GM12878 (cell line): ENCODE measurements around the gene TRPM1. TPM values are rescaled to one million over a fixed set of nuclear protein-coding genes. Genes with fewer than 3 reads are reported as not detected.

ENCODE experiments used
- ATAC-seq: fragments of 200-7000 bp; cut with Tn5 transposase; 3 replicates; pipeline ENCODE4 v1.9.1; 2020; ENCODE audit warnings: mild to moderate bottlenecking, moderate library complexity
- BruUV-seq: library from RNA; stranded (reverse); fragments of 400-500 nt; replicated peaks from 2 replicates; lab custom pipeline; 2021; lab: Mats Ljungman, UMichigan
- CTCF ChIA-PET: fragments of 300-600 bp; sonication (Branson Sonifier 250); formaldehyde crosslinking; extraction: SDS; loops from one replicate; lab custom pipeline; 2021; ENCODE audit warnings: inconsistent platforms; lab: Yijun Ruan, JAX
- POLR2A ChIA-PET: fragments of 350-600 bp; formaldehyde crosslinking; extraction: SDS; loops from one replicate; lab custom pipeline; 2021; ENCODE audit warnings: inconsistent platforms; lab: Charles Lee
- RAD21 ChIA-PET: fragments of 300-600 bp; sonication (Branson Sonifier 250); formaldehyde crosslinking; loops from one replicate; lab custom pipeline; 2023; ENCODE audit warnings: antibody characterized with exemption; ENCODE audit not compliant: unreplicated experiment; lab: Charles Lee
- SMC1A ChIA-PET: fragments of 300-600 bp; sonication (Branson Sonifier 250); formaldehyde crosslinking; loops from one replicate; lab custom pipeline; 2023; ENCODE audit not compliant: unreplicated experiment, uncharacterized antibody; lab: Charles Lee
- DNase-seq: peaks from one replicate; pipeline ENCODE4 v3.0.0-alpha.2; 2011; ENCODE audit warnings: low read depth, low spot score
- FAIRE-seq: peaks from 3 replicates; lab custom pipeline; 2011; peaks lifted over from hg19 to GRCh38; lab: Jason Lieb, UNC
- H2AFZ ChIP-seq: 2 replicates; pipeline ENCODE4 v1.6.0; 2011; ENCODE audit warnings: low read depth, low read length, control low read depth; ENCODE audit not compliant: control insufficient read depth
- H3K27ac ChIP-seq: 2 replicates; pipeline ENCODE4 v1.5.1; 2011; ENCODE audit warnings: control low read depth; ENCODE audit not compliant: control insufficient read depth, insufficient read depth
- H3K27me3 ChIP-seq, 2 experiments: replicated peaks in 1 of 2; 2 replicates each; pipeline versions ENCODE4 v1.6.0 to v1.6.1; 2011; ENCODE audit warnings: low read length in 1 of 2; ENCODE audit not compliant: control insufficient read depth in 2 of 2, insufficient read depth in 2 of 2
- H3K36me3 ChIP-seq, 2 experiments: 2 replicates each; pipeline ENCODE4 v1.5.1; 2011; ENCODE audit warnings: low read length in 1 of 2; ENCODE audit not compliant: control insufficient read depth in 2 of 2, insufficient read depth in 2 of 2
- H3K4me1 ChIP-seq: 2 replicates; pipeline ENCODE4 v1.6.1; 2011; ENCODE audit warnings: mild to moderate bottlenecking, low read length, moderate library complexity, mixed read lengths; ENCODE audit not compliant: control insufficient read depth, insufficient read depth
- H3K4me2 ChIP-seq: 2 replicates; pipeline ENCODE4 v1.6.0; 2011; ENCODE audit warnings: control low read depth; ENCODE audit not compliant: control insufficient read depth, insufficient read depth
- H3K4me3 ChIP-seq: fragments of 200-600 bp; sonication (generic); 2 replicates; pipeline ENCODE4 v1.5.1; 2016
- H3K79me2 ChIP-seq: 2 replicates; pipeline ENCODE4 v1.6.0; 2011; ENCODE audit warnings: low read length; ENCODE audit not compliant: control insufficient read depth, insufficient read depth
- H3K9ac ChIP-seq: 2 replicates; pipeline ENCODE4 v1.8.0; 2011; ENCODE audit warnings: low read length, control low read depth, mixed read lengths; ENCODE audit not compliant: control insufficient read depth, insufficient read depth
- H3K9me3 ChIP-seq: replicated peaks from 3 replicates; pipeline ENCODE4 v1.5.1; 2011; ENCODE audit warnings: mild to moderate bottlenecking, low read length; ENCODE audit not compliant: control insufficient read depth, insufficient read depth
- H4K20me1 ChIP-seq: 2 replicates; pipeline ENCODE4 v1.6.0; 2011; ENCODE audit not compliant: control insufficient read depth, insufficient read depth
- ETV6 ChIP-seq, 2 experiments: fragments of 450-650 bp in 1 of 2; IDR thresholded peaks in 1 of 2; conservative IDR thresholded peaks in 1 of 2; 2 replicates each; pipeline ENCODE4 v1.6.1; 2014; ENCODE audit warnings: antibody characterized with exemption in 1 of 2, borderline replicate concordance in 1 of 2, low read depth in 1 of 2, mild to moderate bottlenecking in 1 of 2, moderate library complexity in 1 of 2
- EZH2 ChIP-seq: IDR thresholded peaks from 2 replicates; pipeline ENCODE4 v1.6.1; 2012; ENCODE audit warnings: low read depth, mild to moderate bottlenecking, control low read depth, inconsistent platforms, low read length, borderline replicate concordance; ENCODE audit not compliant: control insufficient read depth
- HDAC6 ChIP-seq: fragments of 200-600 bp; sonication (generic); IDR thresholded peaks from one replicate; pipeline ENCODE4 v1.8.0; 2017; ENCODE audit warnings: antibody characterized with exemption; ENCODE audit not compliant: unreplicated experiment
- JUND ChIP-seq: IDR thresholded peaks from 2 replicates; pipeline ENCODE4 v1.6.1; 2012; ENCODE audit warnings: low read depth, mild to moderate bottlenecking, low read length, improper control_type of control experiment, moderate library complexity
- NFIC ChIP-seq: IDR thresholded peaks from 2 replicates; pipeline ENCODE4 v1.6.1; 2012; ENCODE audit warnings: low read depth, mild to moderate bottlenecking, inconsistent platforms, low read length, moderate library complexity
- SMARCA5 ChIP-seq: fragments of 450-650 bp; IDR thresholded peaks from 2 replicates; pipeline ENCODE4 v1.6.1; 2017; ENCODE audit warnings: mild to moderate bottlenecking
- WGBS: methylation state at CpG from one replicate; pipeline ENCODE4 v1.1.6; 2016; ENCODE audit warnings: low lambda C conversion rate; ENCODE audit not compliant: insufficient replicate concordance, insufficient coverage; ENCODE audit errors: missing lambda C conversion rate; 5-methylcytosine and 5-hydroxymethylcytosine counted together
- in situ Hi-C: fragments of 300-500 bp; cut with MboI; formaldehyde crosslinking; loops from 9 replicates; pipeline ENCODE4 v1.14.3; 2018; ENCODE audit warnings: mixed read lengths
- intact Hi-C: fragments of 100-400 bp; cut with micrococcal nuclease; formaldehyde crosslinking; loops from one replicate; pipeline ENCODE4 v1.14.2; 2022; ENCODE audit not compliant: unreplicated experiment
- polyA plus RNA-seq, 11 experiments: library from polyadenylated mRNA; depleted of rRNA in 4 of 11; unstranded in 6 of 11; stranded (reverse) in 5 of 11; fragments of >200 nt; fragmentation: Nextera tagmentation in 4 of 11; fragmentation: Illumina TruSeq in 1 of 11; extraction: Ambion mirVana in 4 of 11; extraction: Trizol in 1 of 11; gene quantifications; 1 replicate in 1 of 11; 2 replicates in 10 of 11; pipeline versions ENCODE4 v1.2.1 to v1.2.3, GENCODE V29; 2011 to 2016; ENCODE audit warnings: inconsistent platforms in 2 of 11, missing spikeins in 2 of 11, low read depth in 1 of 11
- total RNA-seq, 4 experiments: library from RNA; depleted of rRNA in 3 of 4; stranded (reverse); fragments of >200 nt in 3 of 4; fragmentation: Illumina TruSeq in 1 of 4; extraction: Trizol in 1 of 4; gene quantifications; 2 replicates each; pipeline versions ENCODE4 v1.2.1 to v1.2.3, GENCODE V29; 2013 to 2021
- TF ChIP-seq, protein P1 (sequence below): fragments of 450-650 bp; IDR thresholded peaks from 2 replicates; pipeline ENCODE4 v1.6.1; 2018; ENCODE audit warnings: mild to moderate bottlenecking, low read depth, moderate library complexity; ENCODE audit not compliant: partially characterized antibody
- TF ChIP-seq, protein P2 (sequence below): IDR thresholded peaks from 2 replicates; pipeline ENCODE4 v1.6.1; 2011; ENCODE audit warnings: mild to moderate bottlenecking, low read depth, low read length, moderate library complexity; ENCODE audit not compliant: insufficient replicate concordance
- TF ChIP-seq, protein P3 (sequence below): fragments of 450-650 bp; IDR thresholded peaks from 2 replicates; pipeline ENCODE4 v1.6.1; 2016; ENCODE audit warnings: mild to moderate bottlenecking

TRPM1 gene
- total and polyA plus RNA-seq, 10 of the 15 experiments (the other 5 are each of a cell fraction or from before 2014, with no cell fraction given), result 0.01 to 0.10 (median 0.05) TPM; not detected in 4

DNA sequence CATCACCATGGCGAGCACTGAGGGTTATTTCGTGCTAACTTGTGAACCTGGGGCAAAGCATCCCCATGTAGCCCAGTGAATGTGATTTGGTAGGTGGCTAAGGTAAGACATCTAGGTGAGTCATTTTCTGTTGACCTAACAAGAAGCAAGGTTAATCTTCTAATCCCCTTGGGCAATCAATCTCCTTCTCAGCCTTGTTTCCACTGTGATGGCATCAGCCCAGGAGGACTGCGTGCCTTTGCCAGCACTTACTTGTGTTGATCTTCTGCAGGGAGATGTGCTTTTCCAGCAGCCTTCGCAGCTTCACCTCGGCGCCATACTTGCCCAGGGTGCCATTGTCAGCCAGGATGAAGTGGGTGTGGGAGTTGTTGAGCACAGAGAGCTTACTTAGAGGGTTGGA lies 35.7 kb downstream of the TRPM1 start:
- ChIA-PET SMC1A (no interaction called here), RAD21 (no interaction called here)
- in situ Hi-C loops, result no loop called here
- no peak for ATAC-seq
- TF ChIP-seq, protein P1, sequence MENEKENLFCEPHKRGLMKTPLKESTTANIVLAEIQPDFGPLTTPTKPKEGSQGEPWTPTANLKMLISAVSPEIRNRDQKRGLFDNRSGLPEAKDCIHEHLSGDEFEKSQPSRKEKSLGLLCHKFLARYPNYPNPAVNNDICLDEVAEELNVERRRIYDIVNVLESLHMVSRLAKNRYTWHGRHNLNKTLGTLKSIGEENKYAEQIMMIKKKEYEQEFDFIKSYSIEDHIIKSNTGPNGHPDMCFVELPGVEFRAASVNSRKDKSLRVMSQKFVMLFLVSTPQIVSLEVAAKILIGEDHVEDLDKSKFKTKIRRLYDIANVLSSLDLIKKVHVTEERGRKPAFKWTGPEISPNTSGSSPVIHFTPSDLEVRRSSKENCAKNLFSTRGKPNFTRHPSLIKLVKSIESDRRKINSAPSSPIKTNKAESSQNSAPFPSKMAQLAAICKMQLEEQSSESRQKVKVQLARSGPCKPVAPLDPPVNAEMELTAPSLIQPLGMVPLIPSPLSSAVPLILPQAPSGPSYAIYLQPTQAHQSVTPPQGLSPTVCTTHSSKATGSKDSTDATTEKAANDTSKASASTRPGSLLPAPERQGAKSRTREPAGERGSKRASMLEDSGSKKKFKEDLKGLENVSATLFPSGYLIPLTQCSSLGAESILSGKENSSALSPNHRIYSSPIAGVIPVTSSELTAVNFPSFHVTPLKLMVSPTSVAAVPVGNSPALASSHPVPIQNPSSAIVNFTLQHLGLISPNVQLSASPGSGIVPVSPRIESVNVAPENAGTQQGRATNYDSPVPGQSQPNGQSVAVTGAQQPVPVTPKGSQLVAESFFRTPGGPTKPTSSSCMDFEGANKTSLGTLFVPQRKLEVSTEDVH, result no peak
- TF ChIP-seq EZH2 (no peak), NFIC (no peak), ETV6 (conservative IDR thresholded peaks at IDR 0.05 in 1 of 2, IDR thresholded peaks at IDR 0.05 in 1 of 2; ENCODE audit: borderline replicate concordance in 1 of 2, low read depth in 1 of 2) (no peak), SMARCA5 (no peak), JUND (no peak), HDAC6 (no peak)
- TF ChIP-seq, protein P2, sequence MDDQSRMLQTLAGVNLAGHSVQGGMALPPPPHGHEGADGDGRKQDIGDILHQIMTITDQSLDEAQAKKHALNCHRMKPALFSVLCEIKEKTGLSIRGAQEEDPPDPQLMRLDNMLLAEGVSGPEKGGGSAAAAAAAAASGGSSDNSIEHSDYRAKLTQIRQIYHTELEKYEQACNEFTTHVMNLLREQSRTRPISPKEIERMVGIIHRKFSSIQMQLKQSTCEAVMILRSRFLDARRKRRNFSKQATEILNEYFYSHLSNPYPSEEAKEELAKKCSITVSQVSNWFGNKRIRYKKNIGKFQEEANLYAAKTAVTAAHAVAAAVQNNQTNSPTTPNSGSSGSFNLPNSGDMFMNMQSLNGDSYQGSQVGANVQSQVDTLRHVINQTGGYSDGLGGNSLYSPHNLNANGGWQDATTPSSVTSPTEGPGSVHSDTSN, result no peak
- TF ChIP-seq, protein P3, sequence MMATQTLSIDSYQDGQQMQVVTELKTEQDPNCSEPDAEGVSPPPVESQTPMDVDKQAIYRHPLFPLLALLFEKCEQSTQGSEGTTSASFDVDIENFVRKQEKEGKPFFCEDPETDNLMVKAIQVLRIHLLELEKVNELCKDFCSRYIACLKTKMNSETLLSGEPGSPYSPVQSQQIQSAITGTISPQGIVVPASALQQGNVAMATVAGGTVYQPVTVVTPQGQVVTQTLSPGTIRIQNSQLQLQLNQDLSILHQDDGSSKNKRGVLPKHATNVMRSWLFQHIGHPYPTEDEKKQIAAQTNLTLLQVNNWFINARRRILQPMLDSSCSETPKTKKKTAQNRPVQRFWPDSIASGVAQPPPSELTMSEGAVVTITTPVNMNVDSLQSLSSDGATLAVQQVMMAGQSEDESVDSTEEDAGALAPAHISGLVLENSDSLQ, result no peak
- TF ChIP-seq, all 136 proteins: peak for 0
- H3K36me3 ChIP-seq, result no peaks in the 10 kb centered on the region
- no peaks in the 10 kb centered on the region for H3K79me2 ChIP-seq
- no peak for FAIRE-seq
- H3K4me2 ChIP-seq, result no peak overlapping the region
- H3K27ac ChIP-seq, result no peak overlapping the region
- 56% methylated on average over 6 of the region's 6 CpGs for WGBS
- H3K27me3 ChIP-seq, result no peaks in the 10 kb centered on the region; a peak in 1 of 4 replicates
- no peak for DNase-seq
- no peak overlapping the region for H3K4me3 ChIP-seq
- H2AFZ ChIP-seq, result no peak overlapping the region
- no peaks in the 10 kb centered on the region for H3K9me3 ChIP-seq
- H4K20me1 ChIP-seq, result no peaks in the 10 kb centered on the region
- no peak overlapping the region for H3K9ac ChIP-seq
- no TSS peak for BruUV-seq
- no peaks in the 10 kb centered on the region for H3K4me1 ChIP-seq
- POLR2A ChIA-PET, result no interaction called here
- CTCF ChIA-PET, result interaction anchor here (0.6 kb wide), 1 partner anchor 38 kb away, joined by 4 read pairs; no protein-coding TSS in a partner anchor
- intact Hi-C loops, result no loop called here
